SK-N-SH treated with all-trans-retinoic acid at 6 μM for 48 hours (cell line): ENCODE results near the gene UPK3BL2.
"Not testable (repeated sequence)": the region's sequence is repeated elsewhere in the genome, so short reads cannot be mapped to it uniquely, and the experiment has no call there.

ENCODE experiments used
- ARNTL ChIP-seq: fragments of 450-650 bp; formaldehyde crosslinking; IDR thresholded peaks from 2 replicates; pipeline ENCODE4 v1.5.0; 2020; ENCODE audit warnings: low read depth, mild to moderate bottlenecking, moderate library complexity, borderline replicate concordance
- CSDC2 ChIP-seq: fragments of 250-450 bp; sonication (Bioruptor Pico); IDR thresholded peaks from 2 replicates; pipeline ENCODE4 v1.5.0; 2020; ENCODE audit warnings: mild to moderate bottlenecking, moderate library complexity
- PATZ1 ChIP-seq: fragments of 250-450 bp; sonication (Bioruptor Pico); IDR thresholded peaks from 2 replicates; pipeline ENCODE4 v1.8.0; 2020; ENCODE audit warnings: mild to moderate bottlenecking, moderate library complexity, borderline replicate concordance
- TOX ChIP-seq: fragments of 250-450 bp; sonication (Bioruptor Pico); IDR thresholded peaks from 2 replicates; pipeline ENCODE4 v1.8.0; 2021; ENCODE audit warnings: mild to moderate bottlenecking, moderate library complexity, borderline replicate concordance

GRCh38 chr7:102550808-102551422 is 7.4 kb upstream of the UPK3BL2 start, which contains the start of gene SPDYE2:
- TF ChIP-seq PATZ1, TOX, ARNTL, CSDC2 (CRISPR knock-in tag): not testable (repeated sequence)
